Pancreas (tissue), 10 donors: ENCODE measurements around the gene LEKR1. TPM values are rescaled to one million over a fixed set of nuclear protein-coding genes. Genes with fewer than 3 reads are reported as not detected.

Experiments
- ATAC-seq, 4 donors: fragments of 200-7000 bp; cut with Tn5 transposase; one replicate each; pipeline versions ENCODE4 v1.8.0 to v1.9.1; 2020; ENCODE audit warnings: mild to moderate bottlenecking in 4 of 4, moderate library complexity in 4 of 4
- DNase-seq, 6 donors: peaks; one replicate each; pipeline ENCODE4 v3.0.0-alpha.2; 2020
- FAIRE-seq: peaks from 2 replicates; lab custom pipeline; 2012; peaks lifted over from hg19 to GRCh38; lab: Jason Lieb, UNC
- H3K27ac ChIP-seq, 4 donors: fragments of 200-600 bp; sonication (generic); 1 replicate in 3 of 4; 2 replicates in 1 of 4; pipeline versions ENCODE4 v1.5.0 to v1.8.0; 2020
- H3K27me3 ChIP-seq, 4 donors: fragments of 200-600 bp; one replicate each; pipeline ENCODE4 v1.8.0; 2021
- H3K36me3 ChIP-seq, 3 donors: fragments of 200-600 bp; sonication (generic) in 1 of 3; one replicate each; pipeline versions ENCODE4 v1.5.0 to v1.8.0; 2020 to 2021
- H3K4me1 ChIP-seq, 3 donors: fragments of 200-600 bp; one replicate each; pipeline ENCODE4 v1.8.0; 2021
- H3K4me3 ChIP-seq, 4 donors: fragments of 200-600 bp; sonication (generic) in 2 of 4; one replicate each; pipeline versions ENCODE4 v1.5.0 to v1.8.0; 2020 to 2021
- H3K9me3 ChIP-seq, 4 donors: fragments of 200-600 bp; one replicate each; pipeline ENCODE4 v1.8.0; 2021
- WGBS, 2 donors: extraction: QIAGEN DNeasy Blood & Tissue Kit; methylation state at CpG; one replicate each; pipeline ENCODE4 v1.1.7; 2013; 5-methylcytosine and 5-hydroxymethylcytosine counted together
- intact Hi-C, 3 donors: fragments of 100-400 bp; cut with DNase I; formaldehyde crosslinking; loops; one replicate each; pipeline versions ENCODE4 v1.11.1 to v1.14.2; 2022
- polyA plus RNA-seq, 2 donors: library from polyadenylated mRNA; stranded (reverse); fragments of 200-250 nt; gene quantifications; one replicate each; pipeline ENCODE4 v1.2.3, GENCODE V29; 2013
- total RNA-seq, 6 donors: library from RNA; stranded (reverse); fragmentation: NEBNext Ultra II Directional in 4 of 6; extraction: Animal tissue kit (Norgen Biotek cat#: 25700) in 4 of 6; gene quantifications; one replicate each; pipeline versions ENCODE4 v1.2.1 to v1.2.4, GENCODE V29; 2021 to 2023
- TF ChIP-seq, protein P1 (sequence below), 4 donors: fragments of 200-600 bp; sonication (generic) in 3 of 4; IDR thresholded peaks; one replicate each; pipeline versions ENCODE4 v1.5.0 to v1.8.0; 2021; ENCODE audit warnings: antibody characterized with exemption in 4 of 4
- donor health status: healthy with polysubstance abuse.
- donor health status: DM: no; HTN: no; CAD: no; lungs with moderate emphysema.
- donor health status: DM: no; HTN: no; CAD: no.
- donor health status: control.
- donor health status: control.
- donor health status: Bipolar disorder and iron deficiency.
- donor health status: DM: yes; HTN: yes; CAD: no.
- donor health status: DM: no; HTN: no; CAD: no.
- donor health status: DM: no; HTN: no; CAD: no.
- donor health status: DM: yes; HTN: yes; CAD: no.

The LEKR1 gene
- total and polyA plus RNA-seq, 8 donors: 0.88 to 2.8 (median 2.0) TPM

GRCh38 chr3:157042226-157042625 lies 216.1 kb downstream of the LEKR1 start:
- no peaks in the 10 kb centered on the region for H3K36me3 ChIP-seq
- DNase-seq (no peak), FAIRE-seq (no peak), ATAC-seq (no peak)
- no peaks in the 10 kb centered on the region for H3K9me3 ChIP-seq
- 94 to 95% methylated on average over 2 of the region's 2 CpGs for WGBS, 2 donors
- intact Hi-C loops: no loop called here
- no peaks in the 10 kb centered on the region for H3K27me3 ChIP-seq
- H3K27ac ChIP-seq: no peak overlapping the region
- TF ChIP-seq, protein P1, sequence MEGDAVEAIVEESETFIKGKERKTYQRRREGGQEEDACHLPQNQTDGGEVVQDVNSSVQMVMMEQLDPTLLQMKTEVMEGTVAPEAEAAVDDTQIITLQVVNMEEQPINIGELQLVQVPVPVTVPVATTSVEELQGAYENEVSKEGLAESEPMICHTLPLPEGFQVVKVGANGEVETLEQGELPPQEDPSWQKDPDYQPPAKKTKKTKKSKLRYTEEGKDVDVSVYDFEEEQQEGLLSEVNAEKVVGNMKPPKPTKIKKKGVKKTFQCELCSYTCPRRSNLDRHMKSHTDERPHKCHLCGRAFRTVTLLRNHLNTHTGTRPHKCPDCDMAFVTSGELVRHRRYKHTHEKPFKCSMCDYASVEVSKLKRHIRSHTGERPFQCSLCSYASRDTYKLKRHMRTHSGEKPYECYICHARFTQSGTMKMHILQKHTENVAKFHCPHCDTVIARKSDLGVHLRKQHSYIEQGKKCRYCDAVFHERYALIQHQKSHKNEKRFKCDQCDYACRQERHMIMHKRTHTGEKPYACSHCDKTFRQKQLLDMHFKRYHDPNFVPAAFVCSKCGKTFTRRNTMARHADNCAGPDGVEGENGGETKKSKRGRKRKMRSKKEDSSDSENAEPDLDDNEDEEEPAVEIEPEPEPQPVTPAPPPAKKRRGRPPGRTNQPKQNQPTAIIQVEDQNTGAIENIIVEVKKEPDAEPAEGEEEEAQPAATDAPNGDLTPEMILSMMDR (IDR thresholded peaks at IDR 0.05): no peak
- H3K4me1 ChIP-seq: no peaks in the 10 kb centered on the region
- H3K4me3 ChIP-seq: no peak overlapping the region

DNA sequence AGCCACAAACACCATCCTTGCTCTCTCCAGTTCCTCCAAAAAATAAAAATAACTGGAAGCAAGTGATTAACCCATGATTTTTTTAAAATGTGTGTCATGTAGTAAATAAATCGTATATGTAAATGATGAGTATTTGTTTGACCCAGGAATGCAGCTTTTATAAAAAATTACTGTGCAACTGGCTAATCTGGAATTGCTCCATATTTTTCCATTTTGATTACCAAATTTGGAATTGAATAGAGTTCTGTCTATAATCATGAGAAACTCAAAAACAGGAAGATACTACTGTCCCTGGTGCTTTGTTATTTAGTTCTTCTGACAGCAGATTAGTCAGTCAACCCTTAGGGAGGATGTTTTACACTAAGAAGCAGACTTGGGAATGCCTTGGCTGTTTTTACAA lies 217.6 kb downstream of the LEKR1 start:
- no peak for FAIRE-seq
- Histone ChIP-seq H3K27me3 (no peaks in the 10 kb centered on the region), H3K9me3 (no peaks in the 10 kb centered on the region), H3K4me3 (no peak overlapping the region), H3K36me3 (no peaks in the 10 kb centered on the region), H3K4me1 (no peaks in the 10 kb centered on the region), H3K27ac (no peak overlapping the region)
- intact Hi-C loops: no loop called here
- 70 to 87% methylated on average over 1 of the region's 1 CpG for WGBS, 2 donors
- no peak for ATAC-seq
- no peak for DNase-seq
- TF ChIP-seq, protein P1 (IDR thresholded peaks at IDR 0.05): no peak

GRCh38 chr3:157045238-157045850 lies 219.2 kb downstream of the LEKR1 start:
- TF ChIP-seq, protein P1 (IDR thresholded peaks at IDR 0.05): no peak
- DNase-seq: no peak
- intact Hi-C loops: no loop called here
- Histone ChIP-seq H3K27ac (no peak overlapping the region), H3K4me1 (no peaks in the 10 kb centered on the region), H3K36me3 (no peaks in the 10 kb centered on the region), H3K9me3 (no peaks in the 10 kb centered on the region), H3K27me3 (no peaks in the 10 kb centered on the region), H3K4me3 (no peak overlapping the region)
- no peak for FAIRE-seq
- ATAC-seq: no peak
- 68 to 69% methylated on average over 12 of the region's 12 CpGs for WGBS, 2 donors

- intact Hi-C loops: no loop called here
- Histone ChIP-seq H3K36me3 (no peaks in the 10 kb centered on the region), H3K27me3 (no peaks in the 10 kb centered on the region), H3K4me1 (no peaks in the 10 kb centered on the region), H3K4me3 (no peak overlapping the region), H3K9me3 (no peaks in the 10 kb centered on the region), H3K27ac (no peak overlapping the region)
- TF ChIP-seq, protein P1 (IDR thresholded peaks at IDR 0.05): no peak
- FAIRE-seq: no peak
- no peak for DNase-seq
- no peak for ATAC-seq
- 86% methylated on average over 1 of the region's 1 CpG for WGBS, 2 donors
Measured at GRCh38 chr3:157046520-157046919, 220.4 kb downstream of the LEKR1 start.

- WGBS, 2 donors: 77 to 79% methylated on average over 3 of the region's 3 CpGs
- no peak for DNase-seq
- intact Hi-C loops: no loop called here
- no peak for ATAC-seq
- H3K27me3 ChIP-seq: no peaks in the 10 kb centered on the region
- H3K9me3 ChIP-seq: no peaks in the 10 kb centered on the region
- no peak for FAIRE-seq
- no peak overlapping the region for H3K27ac ChIP-seq
- H3K36me3 ChIP-seq: no peaks in the 10 kb centered on the region
- H3K4me1 ChIP-seq: no peaks in the 10 kb centered on the region
- TF ChIP-seq, protein P1 (IDR thresholded peaks at IDR 0.05): no peak
- H3K4me3 ChIP-seq: no peak overlapping the region
Measured at GRCh38 chr3:157051055-157051454, 224.9 kb downstream of the LEKR1 start.
